Prostate gland (tissue), 2 donors: Measurements from ENCODE around the gene PTPN13. TPM values are rescaled to one million over a fixed set of nuclear protein-coding genes. Genes with fewer than 3 reads are reported as not detected.

Experiments used
- DNase-seq: peaks from one replicate; pipeline ENCODE4 v3.0.0-alpha.2; 2019; ENCODE audit warnings: low spot score
- H3K27ac ChIP-seq, 2 donors: fragments of 200-600 bp; sonication (generic); 2 replicates each; pipeline ENCODE4 v1.5.1; 2017 to 2019
- H3K27me3 ChIP-seq: fragments of 200-600 bp; sonication (generic); replicated peaks from 2 replicates; pipeline ENCODE4 v1.5.1; 2019; ENCODE audit not compliant: insufficient read depth
- H3K36me3 ChIP-seq, 2 donors: fragments of 200-600 bp; sonication (generic); 1 replicate in 1 of 2; 2 replicates in 1 of 2; pipeline versions ENCODE4 v1.5.1 to v1.8.1; 2017 to 2019
- H3K4me1 ChIP-seq: fragments of 200-600 bp; sonication (generic); replicated peaks from 2 replicates; pipeline ENCODE4 v1.5.1; 2019
- H3K4me3 ChIP-seq, 2 donors: fragments of 200-600 bp; sonication (generic); 2 replicates each; pipeline ENCODE4 v1.5.1; 2017 to 2019
- H3K9me3 ChIP-seq: fragments of 200-600 bp; sonication (generic); 2 replicates; pipeline ENCODE4 v1.5.1; 2017
- POLR2A ChIP-seq: fragments of 450-650 bp; IDR thresholded peaks from one replicate; pipeline ENCODE4 v1.6.1; 2016; ENCODE audit warnings: antibody characterized with exemption, mild to moderate bottlenecking
- POLR2AphosphoS5 ChIP-seq: sonication (generic); formaldehyde crosslinking; IDR thresholded peaks from one replicate; pipeline ENCODE4 v1.6.1; 2017; ENCODE audit warnings: antibody characterized with exemption
- WGBS: methylation state at CpG from one replicate; pipeline ENCODE4 v1.1.5; 2018; 5-methylcytosine and 5-hydroxymethylcytosine counted together
- intact Hi-C: fragments of 100-400 bp; cut with DNase I; formaldehyde crosslinking; loops from one replicate; pipeline ENCODE4 v1.14.2; 2022
- total RNA-seq, 2 donors: library from RNA; depleted of rRNA; stranded (reverse); fragments of >200 nt; gene quantifications; one replicate each; pipeline ENCODE4 v1.1.0, GENCODE V29; 2016
- TF ChIP-seq, protein P1 (sequence below), 4 experiments: fragments of 200-600 bp in 2 of 4; fragments of 450-650 bp in 2 of 4; sonication (generic) in 2 of 4; IDR thresholded peaks; 1 replicate in 3 of 4; 2 replicates in 1 of 4; pipeline ENCODE4 v1.5.1; 2016 to 2019; ENCODE audit warnings: antibody characterized with exemption in 4 of 4, mild to moderate bottlenecking in 2 of 4, moderate library complexity in 2 of 4

PTPN13 gene
- total RNA-seq, 2 donors from 2014 or later: 24.6 to 61.2 TPM

GRCh38 chr4:86619656-86620055, 25.5 kb downstream of the PTPN13 start:
- no peaks in the 10 kb centered on the region for H3K27me3 ChIP-seq
- TF ChIP-seq POLR2A (no peak), POLR2AphosphoS5 (no peak)
- TF ChIP-seq, protein P1, sequence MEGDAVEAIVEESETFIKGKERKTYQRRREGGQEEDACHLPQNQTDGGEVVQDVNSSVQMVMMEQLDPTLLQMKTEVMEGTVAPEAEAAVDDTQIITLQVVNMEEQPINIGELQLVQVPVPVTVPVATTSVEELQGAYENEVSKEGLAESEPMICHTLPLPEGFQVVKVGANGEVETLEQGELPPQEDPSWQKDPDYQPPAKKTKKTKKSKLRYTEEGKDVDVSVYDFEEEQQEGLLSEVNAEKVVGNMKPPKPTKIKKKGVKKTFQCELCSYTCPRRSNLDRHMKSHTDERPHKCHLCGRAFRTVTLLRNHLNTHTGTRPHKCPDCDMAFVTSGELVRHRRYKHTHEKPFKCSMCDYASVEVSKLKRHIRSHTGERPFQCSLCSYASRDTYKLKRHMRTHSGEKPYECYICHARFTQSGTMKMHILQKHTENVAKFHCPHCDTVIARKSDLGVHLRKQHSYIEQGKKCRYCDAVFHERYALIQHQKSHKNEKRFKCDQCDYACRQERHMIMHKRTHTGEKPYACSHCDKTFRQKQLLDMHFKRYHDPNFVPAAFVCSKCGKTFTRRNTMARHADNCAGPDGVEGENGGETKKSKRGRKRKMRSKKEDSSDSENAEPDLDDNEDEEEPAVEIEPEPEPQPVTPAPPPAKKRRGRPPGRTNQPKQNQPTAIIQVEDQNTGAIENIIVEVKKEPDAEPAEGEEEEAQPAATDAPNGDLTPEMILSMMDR (IDR thresholded peaks at IDR 0.05): no peak
- no peak overlapping the region for H3K4me3 ChIP-seq
- no peaks in the 10 kb centered on the region for H3K36me3 ChIP-seq
- intact Hi-C loops: no loop called here
- H3K9me3 ChIP-seq: no peaks in the 10 kb centered on the region
- DNase-seq: no peak
- peaks cover 2% of the 10 kb centered on the region for H3K4me1 ChIP-seq
- no peak overlapping the region for H3K27ac ChIP-seq

GRCh38 chr4:86621435-86621834, 27.3 kb downstream of the PTPN13 start:
- intact Hi-C loops: no loop called here

DNA sequence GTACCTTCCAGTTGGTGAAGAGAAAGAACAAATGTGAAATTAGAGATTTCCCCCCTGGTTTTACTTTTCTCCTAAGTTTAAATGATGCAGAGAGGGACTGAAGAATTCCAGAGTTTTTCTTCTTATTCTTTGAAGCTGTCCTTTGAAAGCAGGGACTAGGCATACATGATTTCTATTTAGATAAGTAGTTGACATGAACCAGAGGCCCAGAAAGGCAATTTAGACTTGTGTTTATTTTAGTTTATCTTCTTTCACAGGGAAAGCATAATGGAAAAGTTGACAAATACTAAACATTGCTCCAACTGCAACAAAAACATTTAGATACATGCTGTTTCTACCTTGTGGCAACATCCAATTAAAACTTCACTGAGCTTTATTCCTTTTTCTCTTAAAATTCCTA, 32.0 kb downstream of the PTPN13 start:
- H3K27me3 ChIP-seq: no peaks in the 10 kb centered on the region
- no peak overlapping the region for H3K27ac ChIP-seq
- TF ChIP-seq POLR2A (no peak), POLR2AphosphoS5 (no peak)
- TF ChIP-seq, protein P1 (IDR thresholded peaks at IDR 0.05): no peak
- intact Hi-C loops: no loop called here
- DNase-seq: no peak
- H3K36me3 ChIP-seq: no peaks in the 10 kb centered on the region
- H3K4me3 ChIP-seq: no peak overlapping the region
- no peaks in the 10 kb centered on the region for H3K4me1 ChIP-seq
- H3K9me3 ChIP-seq: no peaks in the 10 kb centered on the region

More at GRCh38 chr4:86621435-86621834, 27.3 kb downstream of the PTPN13 start:
- H3K4me1 ChIP-seq: peaks cover 2% of the 10 kb centered on the region
- TF ChIP-seq, protein P1 (IDR thresholded peaks at IDR 0.05): no peak
- TF ChIP-seq POLR2A (no peak), POLR2AphosphoS5 (no peak)
- DNase-seq: no peak
- H3K36me3 ChIP-seq: no peaks in the 10 kb centered on the region
- no peaks in the 10 kb centered on the region for H3K27me3 ChIP-seq
- H3K4me3 ChIP-seq: no peak overlapping the region
- 76% methylated on average over 1 of the region's 1 CpG for WGBS
- no peaks in the 10 kb centered on the region for H3K9me3 ChIP-seq
- no peak overlapping the region for H3K27ac ChIP-seq

GRCh38 chr4:86627462-86628135, 33.5 kb downstream of the PTPN13 start:
- Histone ChIP-seq H3K9me3 (no peaks in the 10 kb centered on the region), H3K36me3 (no peaks in the 10 kb centered on the region), H3K27me3 (no peaks in the 10 kb centered on the region), H3K4me1 (no peaks in the 10 kb centered on the region), H3K27ac (no peak overlapping the region), H3K4me3 (no peak overlapping the region)
- no peak for DNase-seq
- no peak for TF ChIP-seq POLR2A
- TF ChIP-seq, protein P1 (IDR thresholded peaks at IDR 0.05): no peak
- intact Hi-C loops: no loop called here

- Histone ChIP-seq H3K9me3 (no peaks in the 10 kb centered on the region), H3K4me3 (no peak overlapping the region), H3K27ac (no peak overlapping the region), H3K36me3 (no peaks in the 10 kb centered on the region), H3K27me3 (no peaks in the 10 kb centered on the region), H3K4me1 (no peaks in the 10 kb centered on the region)
- 70% methylated on average over 1 of the region's 1 CpG for WGBS
- intact Hi-C loops: no loop called here
- DNase-seq: no peak
- TF ChIP-seq, protein P1 (IDR thresholded peaks at IDR 0.05): no peak
- TF ChIP-seq POLR2A (no peak), POLR2AphosphoS5 (no peak)
These were observed 36.5 kb downstream of the PTPN13 start for GRCh38 chr4:86630629-86631028.
